Measurements from ENCODE around the gene CCNQ.

DNA sequence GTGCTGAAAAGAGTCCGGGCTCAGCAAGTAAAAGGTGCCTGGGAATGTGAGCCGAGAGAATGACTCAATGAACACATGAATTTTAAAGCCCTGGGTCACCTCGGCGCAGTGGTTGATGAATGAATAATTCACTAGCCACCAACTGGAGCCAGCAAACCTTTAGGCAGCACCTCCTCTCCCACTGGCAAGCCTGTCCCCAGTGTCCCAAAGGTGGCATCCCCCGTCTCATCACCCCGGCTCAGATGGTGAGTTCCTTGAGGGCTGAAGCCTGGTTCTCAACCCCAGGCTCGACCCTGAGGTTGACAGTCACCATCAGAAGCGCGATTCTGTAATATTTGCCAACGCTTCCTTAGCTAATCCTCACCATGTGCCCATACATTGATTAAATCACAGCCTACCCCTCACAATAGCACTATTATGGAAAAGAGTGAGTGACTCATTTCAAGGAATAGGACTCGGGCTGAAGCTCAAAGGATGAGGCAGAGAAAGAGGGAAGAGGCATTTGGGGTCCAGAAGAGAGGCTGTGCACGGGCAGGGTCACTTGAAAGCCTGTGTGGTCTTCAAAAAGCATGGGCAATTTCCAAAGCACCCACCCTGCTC lies 2.7 kb upstream of the CCNQ start:
- TF ChIP-seq, protein P1, sequence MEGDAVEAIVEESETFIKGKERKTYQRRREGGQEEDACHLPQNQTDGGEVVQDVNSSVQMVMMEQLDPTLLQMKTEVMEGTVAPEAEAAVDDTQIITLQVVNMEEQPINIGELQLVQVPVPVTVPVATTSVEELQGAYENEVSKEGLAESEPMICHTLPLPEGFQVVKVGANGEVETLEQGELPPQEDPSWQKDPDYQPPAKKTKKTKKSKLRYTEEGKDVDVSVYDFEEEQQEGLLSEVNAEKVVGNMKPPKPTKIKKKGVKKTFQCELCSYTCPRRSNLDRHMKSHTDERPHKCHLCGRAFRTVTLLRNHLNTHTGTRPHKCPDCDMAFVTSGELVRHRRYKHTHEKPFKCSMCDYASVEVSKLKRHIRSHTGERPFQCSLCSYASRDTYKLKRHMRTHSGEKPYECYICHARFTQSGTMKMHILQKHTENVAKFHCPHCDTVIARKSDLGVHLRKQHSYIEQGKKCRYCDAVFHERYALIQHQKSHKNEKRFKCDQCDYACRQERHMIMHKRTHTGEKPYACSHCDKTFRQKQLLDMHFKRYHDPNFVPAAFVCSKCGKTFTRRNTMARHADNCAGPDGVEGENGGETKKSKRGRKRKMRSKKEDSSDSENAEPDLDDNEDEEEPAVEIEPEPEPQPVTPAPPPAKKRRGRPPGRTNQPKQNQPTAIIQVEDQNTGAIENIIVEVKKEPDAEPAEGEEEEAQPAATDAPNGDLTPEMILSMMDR (IDR thresholded peaks at IDR 0.05; ENCODE audit: insufficient read depth, low read depth, low read length) = no peak
- no peak for TF ChIP-seq EZH2 (IDR thresholded peaks at IDR 0.05; ENCODE audit: insufficient read depth, low read length)
